HepG2 (cell line): ENCODE results near the gene AANAT.

Experiments
- CTCF ChIP-seq: sonication (generic); formaldehyde crosslinking; IDR thresholded peaks from 2 replicates; pipeline ENCODE4 v1.5.0; 2020; ENCODE audit warnings: mild to moderate bottlenecking, missing genetic modification reagents, moderate library complexity
- FOXA1 ChIP-seq, 2 experiments: fragments of 450-650 bp in 1 of 2; sonication (generic) in 1 of 2; formaldehyde crosslinking in 1 of 2; IDR thresholded peaks; 2 replicates each; pipeline versions ENCODE4 v1.4.0 to v1.6.1; 2016 to 2020; ENCODE audit warnings: missing genetic modification reagents in 1 of 2
- NCOR1 ChIP-seq: fragments of 200-600 bp; sonication (generic); IDR thresholded peaks from 2 replicates; pipeline ENCODE4 v1.7.0; 2017; ENCODE audit warnings: antibody characterized with exemption, low read length, borderline replicate concordance
- ZNF121 ChIP-seq: sonication (generic); formaldehyde crosslinking; IDR thresholded peaks from 2 replicates; pipeline ENCODE4 v1.5.0; 2020; ENCODE audit warnings: mild to moderate bottlenecking, missing genetic modification reagents
- ZNF512 ChIP-seq: sonication (generic); formaldehyde crosslinking; IDR thresholded peaks from 2 replicates; pipeline ENCODE4 v1.4.0; 2020; ENCODE audit warnings: mild to moderate bottlenecking, missing genetic modification reagents
- ZNF619 ChIP-seq: sonication (generic); formaldehyde crosslinking; IDR thresholded peaks from 2 replicates; pipeline ENCODE4 v1.4.0; 2020; ENCODE audit warnings: mild to moderate bottlenecking, missing genetic modification reagents
- ZNF768 ChIP-seq: sonication (generic); formaldehyde crosslinking; IDR thresholded peaks from 2 replicates; pipeline ENCODE4 v1.4.0; 2020; ENCODE audit warnings: missing genetic modification reagents

- TF ChIP-seq ZNF619 (CRISPR knock-in tag) (no peak), ZNF121 (CRISPR knock-in tag) (no peak), CTCF (CRISPR knock-in tag) (no peak), ZNF512 (CRISPR knock-in tag) (no peak), NCOR1 (no peak), FOXA1 (IDR thresholded peaks at IDR 0.05) (no peak), FOXA1 (CRISPR knock-in tag; IDR thresholded peaks at IDR 0.05) (no peak), ZNF768 (0 out of 2 replicates have a peak, but pooled peaks have one; percentile 9)
Observed at GRCh38 chr17:76492123-76492988, 25.0 kb downstream of the AANAT start.
